Measurements from ENCODE around the gene DHX35.

GRCh38 chr20:39057143-39057542, 95.0 kb downstream of the DHX35 start:
- TF ChIP-seq CTCF (IDR thresholded peaks at IDR 0.05; ENCODE audit: low read length) (no peak), EZH2 (IDR thresholded peaks at IDR 0.05; ENCODE audit: borderline replicate concordance, low read length) (no peak)

All from OCI-LY1 (cell line).